ENCODE measurements around the gene LTBP3. TPM values are rescaled to one million over a fixed set of nuclear protein-coding genes. Genes with fewer than 3 reads are reported as not detected.
A peak's percentile ranks its signal among the peaks of the same experiment; 100 is the strongest.

The LTBP3 gene
- total RNA-seq, 1 donor from 2014 or later: 19.4 TPM

DNA sequence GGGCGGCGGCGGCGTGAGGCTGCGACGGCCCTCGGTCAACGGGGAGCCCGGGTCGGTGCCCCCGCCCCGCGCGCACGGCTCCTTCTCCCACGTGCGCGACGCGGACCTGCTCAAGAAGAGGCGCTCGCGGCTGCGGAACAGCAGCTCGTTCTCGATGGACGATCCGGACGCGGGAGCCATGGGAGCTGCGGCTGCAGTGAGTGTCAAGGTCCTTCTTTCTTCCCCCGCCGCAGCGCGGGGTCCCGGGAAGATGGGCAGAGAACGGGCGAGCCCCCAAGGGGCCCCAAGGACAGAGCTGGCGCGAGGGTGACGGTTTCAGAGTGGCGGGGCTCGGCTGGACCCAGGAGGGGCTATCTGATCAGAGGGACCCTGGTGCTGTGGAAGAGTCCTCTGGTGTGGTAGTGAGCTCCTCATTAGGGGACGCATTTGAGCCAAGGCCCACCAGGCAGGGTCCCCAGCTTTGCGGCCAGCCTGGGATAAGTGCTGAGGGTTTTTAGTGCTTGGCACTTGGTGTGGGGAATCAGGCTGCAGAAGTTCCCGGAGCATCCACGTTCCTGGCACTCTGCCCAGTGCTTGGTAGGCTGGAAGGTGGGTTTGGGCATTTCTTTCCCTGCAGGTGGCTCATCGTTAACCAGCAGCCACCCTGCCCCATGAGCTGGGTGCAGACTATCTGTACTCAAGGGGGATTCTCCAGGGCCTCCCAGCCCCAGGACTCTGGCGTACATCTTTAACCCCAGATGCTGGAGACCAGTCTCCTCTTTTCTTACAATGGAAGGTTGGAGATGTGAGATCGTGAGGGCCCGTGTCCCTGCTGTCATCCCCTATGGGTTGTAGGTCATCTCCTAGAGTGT is 27.5 kb upstream of the LTBP3 start:
- no peak for DNase-seq (ENCODE audit: low read depth, low spot score)

DNA sequence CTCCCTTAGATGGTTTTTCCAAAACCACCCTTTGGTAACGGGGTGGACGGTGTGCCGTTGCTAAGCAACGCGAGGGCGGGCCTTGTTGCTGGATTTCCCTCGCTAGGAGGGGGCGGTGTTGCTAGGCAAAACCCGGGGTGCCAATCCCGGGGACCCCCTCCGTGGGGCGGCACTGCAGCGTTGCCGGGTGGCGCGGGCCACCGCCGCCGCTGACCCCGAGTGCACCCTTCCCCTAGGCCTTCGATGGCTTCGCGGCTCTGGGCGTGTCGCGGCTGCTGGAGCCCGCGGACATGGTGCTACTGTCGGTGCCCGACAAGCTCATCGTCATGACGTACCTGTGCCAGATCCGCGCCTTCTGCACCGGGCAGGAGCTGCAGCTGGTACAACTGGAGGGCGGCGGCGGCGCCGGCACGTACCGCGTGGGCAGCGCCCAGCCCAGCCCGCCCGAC is 26.6 kb upstream of the LTBP3 start:
- DNase-seq (ENCODE audit: low read depth, low spot score): no peak

DNA sequence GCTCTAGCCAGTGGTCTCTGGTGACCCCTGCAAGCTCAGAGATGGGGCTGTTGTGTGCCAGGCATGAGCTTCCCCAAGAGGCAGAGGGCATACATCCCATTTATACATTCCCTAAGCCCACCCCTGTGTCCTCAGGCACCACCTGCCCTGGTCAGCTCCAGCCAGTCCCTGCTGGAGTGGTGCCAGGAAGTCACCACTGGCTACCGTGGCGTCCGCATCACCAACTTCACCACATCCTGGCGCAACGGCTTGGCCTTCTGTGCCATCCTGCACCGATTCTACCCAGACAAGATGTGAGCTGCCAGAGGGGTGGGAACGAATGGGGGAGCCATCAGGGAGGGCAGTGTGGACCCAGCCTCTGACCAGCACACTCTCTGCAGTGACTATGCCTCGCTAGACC is 25.9 kb upstream of the LTBP3 start:
- no peak for DNase-seq (ENCODE audit: low read depth, low spot score)

DNA sequence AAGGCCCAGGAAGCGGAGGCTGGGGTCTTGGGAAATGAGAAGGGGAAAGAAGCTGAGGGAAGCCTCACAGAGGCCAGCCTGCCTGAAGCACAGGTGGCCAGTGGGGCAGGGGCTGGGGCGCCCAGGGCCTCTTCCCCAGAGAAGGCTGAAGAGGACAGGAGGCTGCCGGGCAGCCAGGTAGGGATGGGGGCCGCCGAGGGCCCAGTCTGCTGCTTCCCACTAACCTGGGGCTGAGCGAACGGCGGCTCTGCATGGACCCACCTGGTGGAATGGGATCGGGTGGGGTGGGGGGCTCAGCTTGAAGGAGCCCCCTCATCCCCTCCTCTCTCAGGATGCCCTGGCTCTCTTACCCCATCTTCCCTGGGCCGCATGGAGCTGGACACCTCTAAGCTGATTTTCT is 25.4 kb upstream of the LTBP3 start:
- DNase-seq (ENCODE audit: low read depth, low spot score): no peak

DNA sequence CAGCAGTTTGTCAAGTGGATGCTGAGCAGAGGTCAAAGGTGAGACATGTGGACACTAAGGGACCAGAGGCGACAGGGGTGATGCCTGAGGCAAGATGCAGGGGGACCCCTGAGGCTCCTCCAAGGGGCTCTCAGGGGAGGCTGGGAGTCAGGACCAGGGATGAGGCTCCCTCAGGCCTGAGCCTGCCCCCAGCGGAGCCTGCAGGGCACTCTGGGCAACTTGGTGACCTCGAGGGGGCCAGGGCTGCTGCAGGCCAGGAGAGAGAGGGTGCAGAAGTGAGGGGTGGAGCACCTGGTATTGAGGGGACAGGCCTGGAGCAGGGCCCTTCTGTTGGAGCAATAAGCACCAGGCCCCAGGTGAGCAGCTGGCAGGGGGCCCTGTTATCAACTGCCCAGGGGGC is 23.8 kb upstream of the LTBP3 start:
- DNase-seq (ENCODE audit: low read depth, low spot score): no peak

DNA sequence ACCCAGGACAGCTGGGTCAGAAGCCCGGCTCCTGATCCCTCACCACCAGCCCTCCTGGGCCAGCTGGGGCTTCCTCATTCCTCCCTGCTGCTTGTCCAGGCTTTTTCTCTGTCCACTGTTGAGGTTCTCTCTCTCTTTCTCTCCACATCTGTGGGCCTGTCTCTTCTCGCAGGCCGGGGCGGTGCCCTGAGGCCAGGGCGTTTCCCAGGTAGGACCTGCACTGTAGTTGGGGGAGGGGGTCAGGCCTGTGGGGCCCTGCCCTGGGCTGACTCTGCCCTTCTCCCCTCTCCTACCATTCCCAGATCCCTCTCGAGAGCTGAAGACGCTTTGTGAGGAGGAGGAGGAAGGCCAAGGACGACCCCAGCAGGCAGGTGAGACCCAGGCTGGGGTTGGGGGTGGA is 22.6 kb upstream of the LTBP3 start:
- no peak for DNase-seq (ENCODE audit: low read depth, low spot score)

DNA sequence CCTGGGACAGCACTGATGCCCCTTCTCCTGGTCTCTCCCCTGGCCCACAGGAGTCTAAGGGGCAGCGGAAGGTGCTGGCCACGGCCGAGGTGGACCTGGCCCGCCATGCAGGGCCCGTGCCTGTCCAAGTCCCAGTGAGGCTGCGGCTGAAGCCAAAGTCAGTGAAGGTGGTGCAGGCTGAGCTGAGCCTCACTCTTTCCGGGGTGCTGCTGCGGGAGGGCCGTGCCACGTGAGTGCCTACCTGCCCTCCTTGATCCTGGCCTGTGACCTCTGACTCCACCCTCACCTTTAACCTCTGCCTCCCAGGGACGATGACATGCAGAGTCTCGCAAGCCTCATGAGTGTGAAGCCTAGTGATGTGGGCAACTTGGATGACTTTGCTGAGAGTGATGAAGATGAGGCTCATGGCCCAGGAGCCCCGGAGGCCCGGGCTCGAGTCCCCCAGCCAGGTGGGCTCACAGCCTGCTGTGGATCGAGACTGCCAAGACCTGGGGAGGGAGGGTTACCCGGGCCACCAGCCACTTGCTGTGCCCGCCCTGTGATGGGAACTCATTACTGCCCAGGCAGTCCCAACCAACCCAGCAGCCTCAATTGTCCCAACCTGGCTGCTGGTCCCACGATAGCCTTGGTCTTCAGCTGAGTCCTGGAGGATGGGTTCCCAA is 22.0 kb upstream of the LTBP3 start:
- no peak for DNase-seq (ENCODE audit: low read depth, low spot score)

DNA sequence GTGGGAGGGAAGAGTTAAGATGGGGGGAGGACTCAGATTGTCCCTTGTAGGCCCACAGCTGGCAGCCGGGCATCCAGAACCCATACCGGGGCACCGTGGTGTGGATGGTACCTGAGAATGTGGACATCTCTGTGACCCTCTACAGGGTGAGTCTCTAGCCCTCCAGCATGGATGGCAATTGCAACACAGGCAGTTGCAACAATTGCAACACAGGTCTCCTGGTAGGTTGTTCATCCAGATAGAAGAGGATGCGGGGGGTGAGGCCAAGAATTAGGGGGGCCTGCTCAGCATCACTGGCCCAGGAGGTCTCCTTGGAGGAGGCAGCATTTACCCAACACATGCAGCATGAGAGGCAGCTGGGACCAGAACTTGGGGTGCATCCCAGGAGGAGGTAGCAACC is 21.1 kb upstream of the LTBP3 start:
- no peak for DNase-seq (ENCODE audit: low read depth, low spot score)

DNA sequence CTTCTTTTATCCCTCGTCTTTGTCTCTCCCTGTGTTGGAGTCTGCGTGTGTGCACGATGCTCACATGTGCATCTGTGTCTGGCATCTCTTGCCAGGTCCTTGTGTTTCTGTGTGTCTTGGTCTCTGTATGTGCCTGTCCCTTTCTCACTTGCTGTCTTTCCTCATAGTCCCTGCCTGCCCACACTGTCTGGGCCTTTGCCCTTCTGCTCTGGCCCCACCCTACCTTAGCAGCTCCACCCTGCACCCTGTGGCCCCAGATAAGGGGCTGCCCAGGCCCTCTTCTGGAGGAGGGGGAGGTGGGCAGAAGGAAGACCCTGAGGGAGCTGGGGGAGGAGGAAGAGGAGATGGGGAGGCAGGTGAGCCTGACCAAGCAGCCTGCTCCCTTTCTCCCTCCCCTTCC is 20.5 kb upstream of the LTBP3 start:
- no peak for DNase-seq (ENCODE audit: low read depth, low spot score)

DNA sequence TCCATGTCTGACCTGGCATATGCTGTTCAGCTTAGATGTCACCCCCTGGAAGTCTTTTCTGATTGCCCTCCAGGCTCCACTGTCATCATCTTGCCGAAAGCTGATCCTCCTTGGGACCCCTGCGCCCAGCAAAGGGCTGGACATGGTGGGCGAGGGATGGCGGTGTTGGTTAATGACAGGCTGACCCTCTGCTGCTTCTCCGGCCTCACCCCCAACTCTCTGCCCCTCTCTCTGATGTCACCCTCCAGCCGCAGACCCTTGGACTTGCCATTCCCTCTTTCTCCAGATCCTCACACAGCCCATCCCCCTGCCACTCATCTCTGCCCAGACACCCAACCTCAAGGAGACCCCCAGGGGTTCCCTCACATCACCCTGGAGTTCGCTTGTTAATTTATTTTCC is 20.0 kb upstream of the LTBP3 start:
- DNase-seq (ENCODE audit: low read depth, low spot score): no peak

DNA sequence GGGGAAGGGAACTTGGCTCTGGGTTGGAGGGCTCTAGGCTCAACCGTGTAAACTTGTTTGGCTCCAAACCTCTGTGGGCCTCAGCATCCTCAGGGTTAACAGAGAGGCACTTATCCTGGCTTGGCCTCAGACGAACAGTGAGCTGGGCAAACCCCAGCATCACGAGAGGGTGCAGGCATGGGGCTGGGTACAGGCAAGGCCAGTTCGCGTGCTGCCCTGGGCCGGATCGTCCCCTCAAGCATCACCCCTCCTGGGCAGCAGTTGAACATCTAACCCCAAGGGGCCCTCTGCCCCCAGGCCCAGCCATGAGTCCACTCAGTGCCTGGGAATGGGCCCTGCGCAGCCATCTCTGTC is 19.6 kb upstream of the LTBP3 start:
- no peak for DNase-seq (ENCODE audit: low read depth, low spot score)

DNA sequence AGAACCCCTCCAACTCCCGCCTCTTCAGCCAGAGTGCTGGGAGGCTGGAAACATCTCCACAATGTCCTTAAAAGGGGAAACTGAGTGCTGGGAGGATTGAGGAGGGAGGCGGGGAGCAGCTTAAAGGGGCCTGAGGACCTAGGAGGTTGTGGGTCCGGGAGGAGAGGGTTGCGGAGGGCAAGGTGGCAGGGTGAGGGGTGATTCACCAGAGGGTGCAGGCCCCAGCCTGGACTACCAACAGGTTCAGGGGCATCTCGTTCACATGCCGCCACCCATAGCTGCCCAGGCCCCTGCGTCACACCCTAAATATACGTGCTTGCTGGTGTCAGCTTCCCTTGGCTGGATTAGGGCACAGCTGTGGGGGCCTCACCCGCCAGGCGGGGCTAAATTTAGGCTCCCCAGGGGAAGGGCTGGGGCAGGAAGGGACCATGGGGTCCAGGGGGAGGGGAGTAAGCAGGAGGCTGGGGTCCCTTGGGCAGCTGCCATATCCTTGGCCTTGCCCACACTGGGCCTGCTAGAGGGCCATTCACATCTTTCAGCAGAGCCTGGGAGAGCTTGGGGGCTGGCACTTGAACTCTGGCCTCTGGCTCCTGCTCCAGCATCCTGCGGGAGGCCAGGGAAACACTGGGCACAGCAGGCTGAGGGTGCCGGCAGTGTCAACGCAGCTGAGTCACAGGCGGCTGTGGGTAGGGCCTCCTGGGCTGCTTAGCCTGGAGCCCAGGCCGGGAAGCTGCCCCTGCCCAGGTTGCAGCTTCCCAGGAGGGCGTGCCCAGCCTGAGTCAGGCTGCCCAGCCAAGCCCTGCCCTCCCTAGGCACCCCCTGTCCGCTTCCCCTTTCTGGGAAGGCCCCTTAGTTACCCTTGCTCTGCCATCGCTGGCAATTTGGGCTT is 19.0 kb upstream of the LTBP3 start:
- DNase-seq (ENCODE audit: low read depth, low spot score): no peak

DNA sequence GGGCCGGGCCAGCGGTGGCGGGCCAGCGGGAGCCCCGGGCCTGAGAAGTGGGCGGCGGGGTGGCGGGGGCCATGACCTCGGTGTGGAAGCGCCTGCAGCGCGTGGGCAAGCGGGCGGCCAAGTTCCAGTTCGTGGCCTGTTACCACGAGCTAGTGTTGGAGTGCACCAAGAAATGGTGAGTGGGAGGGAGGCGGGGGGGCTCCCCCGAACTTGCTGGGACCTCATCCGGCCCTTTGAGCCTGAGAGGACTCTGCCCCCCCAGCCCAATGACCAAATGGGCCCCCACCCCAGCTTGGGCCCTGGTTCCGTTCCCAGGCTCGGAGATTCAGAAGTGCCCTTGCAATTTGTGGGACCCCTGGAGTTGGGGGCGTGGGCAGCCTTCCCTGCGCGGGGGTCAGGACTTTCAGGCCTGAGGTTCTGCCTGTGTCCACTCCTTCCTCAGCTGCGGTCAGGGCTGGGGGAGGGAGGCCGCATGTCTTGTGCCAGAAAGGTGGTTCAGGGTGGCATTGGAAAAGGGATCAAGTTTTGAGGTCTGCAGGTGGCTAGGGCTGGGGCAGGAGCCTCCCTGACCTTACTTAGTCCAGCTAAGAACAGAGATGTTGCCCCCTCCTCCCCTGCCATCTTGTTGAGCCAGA is 18.2 kb upstream of the LTBP3 start:
- DNase-seq (ENCODE audit: low read depth, low spot score): no peak

DNA sequence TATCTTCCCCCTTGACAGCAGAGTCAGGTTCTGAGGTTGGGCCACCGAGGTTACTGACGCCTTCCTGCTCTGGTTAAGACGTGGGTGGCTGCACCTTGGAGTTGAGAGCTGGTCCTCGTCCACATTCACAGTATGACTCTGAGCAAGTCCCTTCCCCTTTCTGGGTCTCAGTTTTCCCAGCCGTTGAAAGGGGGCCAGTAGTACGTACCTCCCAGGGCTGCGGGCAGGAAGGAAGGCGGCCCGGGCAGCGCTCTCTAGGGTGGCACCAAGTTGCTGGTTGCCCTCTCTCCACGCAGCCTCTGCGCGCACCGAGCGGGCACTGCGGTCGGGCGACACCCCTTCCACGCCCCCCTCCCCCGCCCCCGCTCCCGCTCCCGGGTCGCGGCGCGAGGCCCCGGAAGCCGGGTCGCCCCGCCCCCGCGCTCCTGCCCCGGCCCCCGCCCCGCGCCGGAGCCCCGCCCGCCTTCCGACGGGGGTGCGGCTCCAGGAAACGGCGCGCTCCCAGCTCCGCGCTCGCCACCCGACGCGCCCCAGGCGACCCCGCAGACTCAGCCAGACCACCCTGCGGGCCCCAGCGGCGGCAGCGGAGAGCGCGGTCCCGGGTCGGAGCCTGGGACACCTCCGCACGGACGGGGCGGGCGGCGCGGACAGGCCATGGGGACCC is 17.5 kb upstream of the LTBP3 start, which contains the start of gene EHBP1L1:
TSS of gene EHBP1L1 (plus strand) at position 486 of the 664 bp plus-strand sequence. CDS start 250 bp downstream, outside the sequence.
- DNase-seq (ENCODE audit: low read depth, low spot score): no peak

DNA sequence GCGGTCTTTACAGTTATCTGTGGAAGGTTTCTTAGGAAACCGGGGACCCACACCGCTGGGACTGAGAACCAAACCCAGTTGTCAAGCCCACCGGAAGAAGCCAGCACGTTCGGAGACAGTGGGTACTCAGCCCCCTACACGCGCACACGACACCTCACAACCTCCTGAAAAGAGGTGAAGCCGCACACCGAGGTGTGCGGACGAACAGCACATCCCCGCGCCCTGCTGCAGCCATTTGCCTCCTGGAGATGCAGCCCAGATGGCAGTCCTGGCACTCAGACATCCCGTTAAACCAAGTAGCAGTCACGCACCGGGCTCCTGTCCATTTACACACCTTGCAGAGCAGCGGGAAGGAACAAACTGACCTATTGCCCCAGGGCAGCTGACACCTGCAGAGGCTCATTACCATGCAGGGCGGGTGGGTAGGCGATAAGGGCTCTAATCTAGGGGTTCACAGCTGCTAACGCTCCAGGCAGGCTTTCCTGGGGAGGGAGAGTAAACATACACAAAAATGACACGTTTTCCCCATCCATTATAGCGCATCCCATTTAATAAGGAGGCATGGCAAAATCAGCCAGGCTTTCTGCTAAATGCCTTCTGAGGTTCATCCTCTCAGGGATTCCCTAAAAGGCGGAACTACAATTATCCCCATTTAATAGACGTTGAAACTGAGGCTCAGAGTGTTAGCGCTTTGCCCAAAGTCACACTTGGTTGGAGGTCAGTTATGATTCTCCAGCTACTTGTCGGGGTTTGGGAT is 16.8 kb upstream of the LTBP3 start:
- DNase-seq (ENCODE audit: low read depth, low spot score): no peak

DNA sequence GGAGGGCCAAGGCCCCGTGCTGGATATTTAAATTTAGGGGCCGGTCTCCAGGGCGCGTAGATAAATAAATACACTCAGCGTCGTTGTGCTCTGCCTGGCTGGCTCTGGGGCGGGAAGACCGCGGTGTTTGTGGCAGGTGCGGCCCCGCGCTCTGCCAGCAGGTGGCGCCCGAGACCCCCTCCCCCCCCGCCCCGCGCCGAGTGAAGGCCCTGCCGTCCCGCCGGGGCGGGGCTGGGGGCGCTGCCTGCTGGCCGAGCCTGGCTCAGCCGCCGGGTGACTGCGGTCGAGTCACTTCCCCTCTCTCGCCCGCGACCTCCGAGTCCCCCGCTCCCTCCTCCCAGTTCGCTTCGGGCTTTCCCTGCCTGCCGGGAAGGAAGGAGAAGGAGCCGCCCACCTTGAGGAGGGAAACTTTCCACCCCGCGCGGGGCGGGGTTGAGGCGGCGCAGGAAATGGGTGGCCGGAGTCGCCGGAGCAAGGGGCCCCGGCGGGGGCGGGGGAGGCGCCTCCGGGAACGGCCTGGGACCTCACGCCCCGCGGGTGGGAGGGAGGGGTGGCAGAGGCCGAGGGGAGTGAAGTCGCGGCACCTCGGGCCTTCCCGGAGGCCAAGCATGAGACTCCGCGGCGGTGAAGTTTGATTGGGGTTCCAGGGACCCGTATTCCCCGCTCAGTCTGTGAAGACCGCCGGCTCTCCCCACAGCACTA is 16.1 kb upstream of the LTBP3 start:
- peak; percentile 84 for DNase-seq (ENCODE audit: low read depth, low spot score)

DNA sequence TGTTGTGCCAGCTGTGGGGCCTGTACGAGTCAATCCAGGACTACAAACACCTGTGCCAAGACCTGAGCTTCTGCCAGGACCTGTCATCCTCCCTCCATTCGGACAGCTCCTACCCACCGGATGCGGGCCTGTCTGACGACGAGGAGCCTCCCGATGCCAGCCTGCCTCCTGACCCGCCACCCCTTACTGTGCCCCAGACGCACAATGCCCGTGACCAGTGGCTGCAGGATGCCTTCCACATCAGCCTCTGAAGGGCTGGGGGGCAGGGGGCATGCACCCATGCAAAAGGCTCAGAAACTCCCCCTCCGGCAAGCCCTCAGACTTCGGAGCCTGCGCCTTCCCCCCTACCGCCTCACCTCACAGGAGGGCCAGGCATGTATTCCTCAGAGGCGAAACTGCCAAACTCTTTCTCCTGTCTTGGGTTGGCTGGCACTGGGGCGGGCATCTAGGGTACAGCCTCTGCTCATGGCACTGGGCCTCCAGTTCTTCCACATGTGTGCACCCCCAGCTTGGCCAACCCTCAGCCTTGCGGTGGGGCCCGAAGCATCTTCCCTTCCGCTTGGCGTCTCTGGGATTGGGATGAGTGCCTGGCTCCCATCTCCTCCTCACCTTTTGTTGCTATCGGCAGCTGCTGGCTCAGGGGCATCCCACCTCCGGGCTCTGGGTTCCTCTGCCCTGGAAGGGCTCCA is 15.4 kb upstream of the LTBP3 start:
- no peak for DNase-seq (ENCODE audit: low read depth, low spot score)

DNA sequence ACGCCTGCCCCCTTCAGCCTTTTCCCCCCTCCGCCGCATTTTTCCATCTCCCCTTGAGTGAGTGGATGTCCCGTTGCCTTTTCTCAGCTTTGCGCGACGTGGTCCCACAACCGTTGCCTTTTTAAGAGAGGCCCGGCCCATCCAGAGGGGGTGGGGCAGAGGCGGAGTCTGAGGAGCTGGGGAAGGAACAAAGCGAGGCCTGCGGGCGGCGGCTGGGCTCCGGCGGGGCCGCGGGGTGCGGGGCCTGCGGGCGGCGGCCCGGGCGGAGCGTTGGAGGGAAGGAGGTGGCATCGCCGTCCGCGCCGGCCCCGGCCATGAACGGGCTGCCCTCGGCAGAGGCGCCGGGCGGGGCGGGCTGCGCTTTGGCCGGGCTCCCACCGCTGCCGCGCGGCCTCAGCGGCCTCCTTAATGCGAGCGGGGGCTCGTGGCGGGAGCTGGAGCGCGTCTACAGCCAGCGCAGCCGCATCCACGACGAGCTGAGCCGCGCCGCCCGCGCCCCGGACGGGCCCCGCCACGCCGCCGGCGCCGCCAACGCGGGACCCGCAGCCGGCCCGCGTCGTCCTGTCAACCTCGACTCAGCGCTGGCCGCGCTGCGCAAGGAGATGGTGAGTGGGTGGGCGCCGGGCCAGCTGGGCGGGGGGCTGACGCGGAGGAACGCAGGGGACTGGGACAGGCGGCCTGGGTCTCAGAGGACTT is 14.3 kb upstream of the LTBP3 start, which contains the start of gene FAM89B:
TSS of gene FAM89B (plus strand) at position 183 of the 696 bp plus-strand sequence. CDS start at position 315, 132 bp downstream.
- DNase-seq (ENCODE audit: low read depth, low spot score): peak; percentile 58
